NCI-H2171 (cell line): ENCODE data around the gene CCDC171.

Source experiments
- DNase-seq: peaks from one replicate; lab custom pipeline; 2025; lab: John Stamatoyannopoulos, UW

CCDC171 gene

DNA sequence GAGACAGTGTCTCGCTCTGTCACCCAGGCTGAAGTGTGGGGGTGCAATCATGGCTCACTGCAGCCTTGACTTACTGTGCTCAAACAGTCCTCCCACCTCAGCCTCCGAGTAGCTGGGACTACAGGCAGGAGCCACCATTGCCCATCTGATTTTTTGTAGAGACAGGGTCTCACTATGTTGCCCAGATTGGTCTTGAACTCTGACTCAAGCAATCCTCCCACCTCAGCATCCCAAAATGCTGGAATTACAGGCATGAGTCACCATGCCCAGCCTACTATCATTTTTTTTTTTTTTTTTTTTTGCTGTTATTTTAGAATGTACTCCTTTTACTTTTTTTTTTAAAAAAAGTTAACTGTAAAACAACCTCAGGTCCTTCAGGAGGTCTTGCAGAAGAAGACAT is 449.0 kb downstream of the CCDC171 start:
- no peak for DNase-seq

DNA sequence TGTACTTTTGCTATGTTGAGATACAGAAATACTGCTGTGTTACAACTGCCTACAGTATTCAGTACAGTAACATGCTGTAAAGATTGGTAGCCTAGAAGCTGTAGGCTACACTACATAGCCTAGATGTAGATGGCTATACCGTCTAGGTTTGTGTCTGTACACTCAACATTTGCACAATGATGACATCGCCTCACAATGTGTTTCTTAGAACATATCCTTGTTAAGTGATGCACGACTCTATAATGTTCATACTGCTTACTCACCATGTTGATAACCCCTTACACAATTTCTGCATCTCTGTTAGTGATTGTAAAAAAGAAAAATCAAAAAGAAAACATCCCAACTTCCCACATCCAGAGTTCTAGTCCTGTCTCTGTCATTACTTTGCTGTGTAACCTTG is 450.0 kb downstream of the CCDC171 start:
- DNase-seq, result no peak

DNA sequence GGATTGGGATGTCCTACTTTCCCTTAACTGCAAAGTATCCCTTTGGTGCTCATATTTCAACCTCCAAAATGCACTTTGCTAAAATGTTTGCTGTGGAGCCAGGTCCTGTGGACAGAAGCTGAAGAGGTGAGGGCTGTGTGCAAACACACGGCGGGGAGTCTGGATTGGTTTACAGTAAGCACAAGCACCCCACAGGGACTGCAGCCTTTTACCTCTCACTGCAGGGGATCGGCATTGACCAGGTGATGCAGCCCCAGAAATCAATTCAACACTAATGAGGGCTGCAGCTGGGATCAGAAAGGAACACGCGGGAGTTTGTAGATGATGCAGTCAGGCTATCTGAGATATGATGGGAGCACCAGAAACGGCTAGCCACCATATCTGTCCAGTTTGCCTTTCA is 450.9 kb downstream of the CCDC171 start:
- DNase-seq, result no peak

DNA sequence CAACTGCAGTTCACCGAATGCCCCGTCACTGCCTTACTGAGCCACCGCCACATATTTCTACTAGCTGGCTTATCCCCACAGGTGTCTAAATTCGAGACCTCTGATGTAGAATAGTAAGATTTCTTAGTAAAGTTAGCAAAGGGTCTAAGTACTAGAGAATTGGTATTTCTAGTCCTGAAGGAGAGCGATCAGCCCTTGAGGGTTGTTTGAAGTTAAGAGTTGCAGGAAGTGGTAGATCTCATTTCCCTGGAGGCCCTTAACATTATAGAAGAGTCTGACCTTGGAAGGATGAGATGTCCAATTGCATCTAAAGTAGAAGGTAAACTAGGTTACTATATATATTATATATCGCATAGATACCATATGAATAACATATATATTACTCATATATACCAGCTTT is 451.8 kb downstream of the CCDC171 start:
- DNase-seq, result no peak

DNA sequence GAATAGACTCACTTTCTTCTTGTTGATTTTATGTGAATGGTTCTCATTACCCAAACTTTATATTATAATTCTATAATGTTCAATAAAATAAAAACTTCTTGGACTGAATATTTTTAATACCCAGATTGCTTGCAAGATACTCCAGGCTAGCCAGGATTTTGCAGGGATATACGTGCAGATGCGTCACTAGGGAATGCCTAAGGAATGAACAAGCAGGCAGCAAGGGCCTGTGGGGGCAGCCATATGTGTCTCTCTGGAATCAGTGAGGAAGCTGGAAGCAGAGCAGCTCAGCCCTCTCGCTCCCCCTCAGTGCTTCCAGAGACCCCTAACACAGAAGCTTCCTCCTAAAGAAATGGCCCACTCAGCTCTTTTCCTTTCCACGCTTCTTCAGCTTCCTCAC is 457.4 kb downstream of the CCDC171 start:
- DNase-seq, result no peak

DNA sequence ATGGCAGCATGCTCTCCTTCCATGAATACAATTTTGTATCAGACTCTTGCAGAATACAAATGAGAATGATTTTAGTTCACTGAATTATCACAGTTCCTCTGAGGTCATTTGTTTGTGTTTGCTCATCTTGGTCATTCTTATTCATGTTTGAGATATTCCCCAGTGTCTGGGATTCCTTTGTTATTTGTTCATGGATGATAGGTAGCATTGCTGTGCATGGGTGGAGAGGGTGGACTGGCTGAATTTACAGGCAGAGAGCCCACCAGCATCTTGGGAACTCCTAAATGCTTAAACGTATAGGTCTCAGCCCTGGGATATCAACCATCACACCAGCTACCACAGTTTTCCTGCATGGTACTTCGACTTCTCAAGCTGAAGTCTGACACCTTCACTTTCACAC is 459.8 kb downstream of the CCDC171 start:
- DNase-seq, result no peak

DNA sequence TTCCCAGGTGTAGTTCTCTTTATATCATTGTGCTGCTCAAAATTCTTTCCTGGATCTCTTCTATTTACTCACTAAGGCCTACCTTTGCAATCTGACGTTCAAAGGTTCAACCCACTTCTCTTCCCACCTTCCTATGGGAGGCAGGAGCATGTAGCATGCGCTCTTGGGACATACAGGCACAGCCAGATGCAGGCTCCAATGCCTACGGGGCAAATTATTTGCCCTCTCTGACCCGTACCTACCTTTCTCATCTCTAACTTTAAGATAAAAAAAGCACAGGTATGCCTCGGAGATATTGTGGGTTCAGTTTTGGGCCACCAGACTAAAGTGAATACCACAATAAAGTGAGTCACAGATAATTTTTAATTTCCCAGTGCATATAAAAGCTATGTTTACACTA is 460.5 kb downstream of the CCDC171 start:
- DNase-seq, result no peak

DNA sequence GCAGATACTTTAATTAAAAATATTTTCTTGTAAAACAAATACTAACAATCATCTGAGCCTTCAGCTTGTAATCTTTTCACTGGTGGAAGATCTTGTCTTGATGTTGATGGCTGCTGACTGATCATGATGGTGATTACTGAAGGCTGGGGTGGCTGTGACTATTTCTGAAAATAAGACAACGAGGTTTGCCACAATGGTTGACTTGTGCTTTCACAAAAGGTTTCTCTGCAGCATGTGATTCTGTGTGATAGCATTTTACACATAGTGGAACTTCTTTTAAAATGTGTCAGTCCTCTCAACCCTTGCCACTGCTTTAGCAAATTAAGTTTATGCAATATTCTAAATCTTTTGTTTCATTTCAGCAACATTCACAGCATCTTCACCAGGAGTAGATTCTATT is 461.0 kb downstream of the CCDC171 start:
- no peak for DNase-seq

DNA sequence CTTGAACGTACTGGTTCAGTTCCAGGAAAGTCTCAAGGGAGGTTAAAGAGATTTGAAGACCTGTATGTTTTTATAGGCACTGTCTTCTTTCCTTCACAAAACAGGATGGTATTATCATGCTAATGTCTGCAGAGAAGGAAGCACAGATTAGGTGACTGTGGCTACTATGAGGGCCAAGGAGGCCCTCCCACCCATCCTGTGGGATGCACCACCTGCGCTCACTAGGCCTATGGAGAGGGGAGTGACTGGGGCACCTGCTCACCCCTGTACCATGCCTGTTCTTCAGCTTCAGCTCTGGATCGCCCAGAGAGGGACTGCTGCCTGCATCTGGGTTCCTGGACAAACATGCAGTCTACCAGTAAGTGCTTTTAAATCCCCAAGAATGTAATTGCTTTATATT is 469.4 kb downstream of the CCDC171 start:
- DNase-seq, result no peak

DNA sequence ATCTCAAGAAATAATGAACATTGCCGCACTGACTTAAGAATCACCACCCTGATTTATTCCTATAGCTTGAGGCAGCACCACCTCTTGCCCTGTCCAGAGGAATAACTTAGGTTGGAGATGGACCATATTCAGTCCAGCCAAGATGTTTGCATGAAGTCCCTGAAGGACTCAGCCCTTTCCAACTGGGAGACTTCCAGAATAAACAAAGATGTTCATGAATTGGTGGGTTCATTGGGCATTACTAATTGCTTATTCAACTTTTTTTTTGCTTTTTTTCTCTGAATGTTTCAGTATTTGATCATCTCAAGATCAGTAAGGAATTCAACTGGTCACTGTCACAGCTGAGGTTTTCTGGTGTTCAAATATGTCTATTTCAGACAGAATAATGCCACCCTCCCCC is 470.6 kb downstream of the CCDC171 start:
- no peak for DNase-seq
